Heart left ventricle (tissue), 16 donors: Measurements from ENCODE around the gene HTR1B. TPM values are rescaled to one million over a fixed set of nuclear protein-coding genes. Genes with fewer than 3 reads are reported as not detected.

Experiments
- ATAC-seq, 4 donors: fragments of 200-7000 bp; cut with Tn5 transposase; one replicate each; pipeline ENCODE4 v1.9.1; 2020 to 2022; ENCODE audit warnings: moderate library complexity in 4 of 4, mild to moderate bottlenecking in 3 of 4, moderate number of reproducible peaks in 1 of 4
- DNase-seq, 5 donors: peaks; one replicate each; pipeline ENCODE4 v3.0.0-alpha.2; 2020
- H3K27ac ChIP-seq, 12 donors: fragments of 200-600 bp; sonication (generic) in 4 of 12; one replicate each; pipeline versions ENCODE4 v1.5.0 to v1.8.0; 2016 to 2022; ENCODE audit warnings: mild to moderate bottlenecking in 2 of 12
- H3K27me3 ChIP-seq, 9 donors: fragments of 200-600 bp; sonication (generic) in 2 of 9; one replicate each; pipeline versions ENCODE4 v1.5.1 to v1.8.0; 2016 to 2022; ENCODE audit warnings: mild to moderate bottlenecking in 3 of 9
- H3K36me3 ChIP-seq, 9 donors: fragments of 200-600 bp; sonication (generic) in 2 of 9; one replicate each; pipeline versions ENCODE4 v1.5.0 to v1.8.0; 2018 to 2022; ENCODE audit warnings: mild to moderate bottlenecking in 2 of 9
- H3K4me1 ChIP-seq, 12 donors: fragments of 200-600 bp; sonication (generic) in 4 of 12; one replicate each; pipeline versions ENCODE4 v1.5.0 to v1.8.0; 2016 to 2022; ENCODE audit warnings: mild to moderate bottlenecking in 3 of 12
- H3K4me3 ChIP-seq, 12 donors: fragments of 200-600 bp; sonication (generic) in 4 of 12; one replicate each; pipeline versions ENCODE4 v1.5.0 to v1.8.0; 2017 to 2022; ENCODE audit warnings: mild to moderate bottlenecking in 9 of 12, moderate library complexity in 4 of 12
- H3K9me3 ChIP-seq, 12 donors: fragments of 200-600 bp; sonication (generic) in 4 of 12; one replicate each; pipeline versions ENCODE4 v1.5.0 to v1.8.0; 2016 to 2022; ENCODE audit warnings: mild to moderate bottlenecking in 1 of 12
- POLR2A ChIP-seq, 2 donors: fragments of 450-650 bp; IDR thresholded peaks; one replicate each; pipeline ENCODE4 v1.6.1; 2017; ENCODE audit warnings: antibody characterized with exemption in 2 of 2, mild to moderate bottlenecking in 2 of 2, moderate library complexity in 2 of 2
- WGBS, 4 donors: extraction: QIAGEN DNeasy Blood & Tissue Kit in 2 of 4; methylation state at CpG; one replicate each; pipeline versions ENCODE4 v1.1.5 to v1.1.7; 2013 to 2018; 5-methylcytosine and 5-hydroxymethylcytosine counted together
- intact Hi-C, 10 donors: fragments of 100-400 bp; cut with DNase I; formaldehyde crosslinking; loops; one replicate each; pipeline versions ENCODE4 v1.11.1 to v1.14.2; 2022
- polyA plus RNA-seq, 2 donors: library from polyadenylated mRNA; stranded (reverse); fragments of 200-250 nt; gene quantifications; one replicate each; pipeline ENCODE4 v1.2.3, GENCODE V29; 2013
- total RNA-seq, 9 donors: library from RNA; depleted of rRNA in 2 of 9; stranded (reverse); fragments of >200 nt in 2 of 9; fragmentation: NEBNext Ultra II Directional in 3 of 9; extraction: Animal tissue kit (Norgen Biotek cat#: 25700) in 3 of 9; gene quantifications; one replicate each; pipeline versions ENCODE4 v1.1.0 to v1.2.4, GENCODE V29; 2016 to 2023
- TF ChIP-seq, protein P1 (sequence below), 12 donors: fragments of 200-600 bp; sonication (generic) in 4 of 12; IDR thresholded peaks; one replicate each; pipeline versions ENCODE4 v1.5.0 to v1.8.0; 2018 to 2022; ENCODE audit warnings: antibody characterized with exemption in 12 of 12, mild to moderate bottlenecking in 5 of 12
- donor health status: ischemic (EF 13 %, LVEDD 7.1; RV severe dilation, severe dysfunction).
- donor health status: healthy with polysubstance abuse.
- donor health status: DM: no; HTN: yes; CAD: no.
- donor health status: DM: no; HTN: no; CAD: no.
- donor health status: ischemic (EF 25% LVEDD 6.9; RV normal size, moderate dysfunction).
- donor health status: ischemic (EF 25% LVEDD 5.7; RV mildly dilated, moderate dysfunction).
- donor health status: healthy.
- donor health status: DM: yes; HTN: yes; CAD: no.
- donor health status: ischemic (EF 35%, LVEDD 5.7; RV mildly dilated, moderate dysfunction).
- donor health status: nonischemic (EF 11% LVEDD 7.7; RV severe dilation, severe dysfunction).
- donor health status: DM: yes; HTN: yes; CAD: no.
- donor health status: PGD.
- donor health status: ischemic (EF 29% LVEDD 5.4; RV normal size, mild dysfunction).
- donor health status: nonischemic (EF 23%, LVEDD 6.1; RV moderate dilation, normal function).

The HTR1B gene
- total and polyA plus RNA-seq, 11 donors: 0.03 to 0.10 TPM; not detected in 9

DNA sequence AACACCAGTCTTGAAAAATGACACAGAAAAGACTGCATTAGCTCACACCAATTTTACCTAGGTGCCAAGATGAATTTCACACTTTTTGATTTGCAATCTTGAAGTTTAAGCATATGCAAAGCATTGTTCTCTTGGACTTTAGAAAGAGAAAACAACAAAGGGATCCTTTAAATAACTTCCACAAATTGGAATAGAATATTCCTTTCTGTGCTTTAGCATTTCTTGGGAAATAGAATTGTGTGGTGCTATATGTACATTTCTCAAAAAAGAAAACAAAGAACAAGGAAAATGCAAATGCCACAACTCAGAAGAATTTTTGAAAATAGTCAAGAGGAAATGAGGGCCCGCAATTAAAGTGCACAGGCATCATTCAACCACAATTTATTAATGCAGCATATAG, 17.0 kb downstream of the HTR1B start:
- no peaks in the 10 kb centered on the region for H3K4me1 ChIP-seq
- TF ChIP-seq, protein P1, sequence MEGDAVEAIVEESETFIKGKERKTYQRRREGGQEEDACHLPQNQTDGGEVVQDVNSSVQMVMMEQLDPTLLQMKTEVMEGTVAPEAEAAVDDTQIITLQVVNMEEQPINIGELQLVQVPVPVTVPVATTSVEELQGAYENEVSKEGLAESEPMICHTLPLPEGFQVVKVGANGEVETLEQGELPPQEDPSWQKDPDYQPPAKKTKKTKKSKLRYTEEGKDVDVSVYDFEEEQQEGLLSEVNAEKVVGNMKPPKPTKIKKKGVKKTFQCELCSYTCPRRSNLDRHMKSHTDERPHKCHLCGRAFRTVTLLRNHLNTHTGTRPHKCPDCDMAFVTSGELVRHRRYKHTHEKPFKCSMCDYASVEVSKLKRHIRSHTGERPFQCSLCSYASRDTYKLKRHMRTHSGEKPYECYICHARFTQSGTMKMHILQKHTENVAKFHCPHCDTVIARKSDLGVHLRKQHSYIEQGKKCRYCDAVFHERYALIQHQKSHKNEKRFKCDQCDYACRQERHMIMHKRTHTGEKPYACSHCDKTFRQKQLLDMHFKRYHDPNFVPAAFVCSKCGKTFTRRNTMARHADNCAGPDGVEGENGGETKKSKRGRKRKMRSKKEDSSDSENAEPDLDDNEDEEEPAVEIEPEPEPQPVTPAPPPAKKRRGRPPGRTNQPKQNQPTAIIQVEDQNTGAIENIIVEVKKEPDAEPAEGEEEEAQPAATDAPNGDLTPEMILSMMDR (IDR thresholded peaks at IDR 0.05): no peak
- no peak for TF ChIP-seq POLR2A (IDR thresholded peaks at IDR 0.05)
- WGBS, 4 donors: 91 to 96% (median 94%) methylated on average over 1 of the region's 1 CpG
- ATAC-seq: no peak
- intact Hi-C loops: no loop called here
- H3K36me3 ChIP-seq: no peaks in the 10 kb centered on the region
- no peak overlapping the region for H3K27ac ChIP-seq
- H3K4me3 ChIP-seq: no peak overlapping the region
- no peak for DNase-seq
- no peaks in the 10 kb centered on the region for H3K27me3 ChIP-seq
- H3K9me3 ChIP-seq: peaks cover 0 to 13% (median 0%) of the 10 kb centered on the region in 12 donors

DNA sequence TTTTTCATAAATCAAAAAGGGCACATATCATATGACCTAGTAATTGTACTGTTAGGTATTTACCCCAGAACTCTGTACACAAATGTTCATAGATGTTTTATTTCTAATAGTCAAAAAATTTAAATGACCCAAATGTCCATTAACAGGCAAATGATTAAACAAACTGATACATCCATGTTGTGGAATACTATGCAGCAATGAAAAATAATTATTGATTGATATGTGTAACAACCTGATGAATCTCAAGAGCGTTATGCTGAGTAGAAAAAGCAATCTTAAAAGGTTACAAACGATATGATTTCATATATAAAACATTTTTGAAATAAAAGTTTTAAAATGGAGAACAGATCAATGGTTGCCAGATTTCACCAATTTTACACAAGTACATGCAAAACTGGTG, 18.1 kb downstream of the HTR1B start:
- Histone ChIP-seq H3K4me1 (no peaks in the 10 kb centered on the region), H3K9me3 (peaks cover 0 to 13% (median 0%) of the 10 kb centered on the region in 12 donors), H3K36me3 (no peaks in the 10 kb centered on the region), H3K27ac (no peak overlapping the region), H3K4me3 (no peak overlapping the region), H3K27me3 (no peaks in the 10 kb centered on the region)
- 38 to 62% (median 59%) methylated on average over 2 of the region's 2 CpGs for WGBS, 4 donors
- TF ChIP-seq, protein P1 (IDR thresholded peaks at IDR 0.05): no peak
- no peak for TF ChIP-seq POLR2A (IDR thresholded peaks at IDR 0.05)
- DNase-seq: no peak
- no peak for ATAC-seq
- intact Hi-C loops: no loop called here

DNA sequence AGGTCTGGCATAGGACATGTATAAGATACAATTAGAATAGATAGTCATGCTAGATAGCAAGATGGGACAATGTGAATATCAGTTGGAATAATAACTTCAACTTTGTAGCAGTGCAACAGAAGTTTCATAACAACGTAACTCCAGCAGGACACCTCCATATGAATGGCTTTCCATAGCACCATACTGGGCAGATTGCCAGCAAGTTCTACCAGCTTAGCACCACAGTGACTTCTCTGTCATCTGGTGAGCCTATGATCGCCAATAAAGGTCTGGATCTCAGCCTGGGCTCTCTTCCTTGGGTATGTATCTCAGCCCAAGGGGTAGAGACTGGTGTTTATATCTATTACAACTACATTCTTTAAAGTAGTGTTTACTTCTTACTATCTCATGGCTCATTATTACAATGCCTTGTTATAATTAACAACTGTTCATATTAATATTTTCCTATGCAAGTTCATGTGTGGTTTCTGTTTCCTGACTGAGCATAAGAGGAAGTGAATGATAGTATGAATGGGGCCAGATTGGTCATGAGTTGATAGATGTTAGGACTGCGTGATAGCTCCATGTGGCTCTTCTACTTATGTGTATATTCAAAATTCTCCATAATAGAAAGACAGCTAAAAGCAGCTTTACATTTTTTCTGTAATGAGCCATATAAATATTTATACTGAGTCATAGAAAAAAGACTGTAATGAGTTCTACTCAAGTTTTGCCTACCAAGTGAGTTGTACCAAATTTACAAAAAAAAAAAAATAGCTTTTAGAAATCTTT, 22.9 kb downstream of the HTR1B start:
- no peak for DNase-seq
- 75 to 84% (median 80%) methylated on average over 3 of the region's 3 CpGs for WGBS, 4 donors
- no peak for ATAC-seq
- Histone ChIP-seq H3K9me3 (peaks cover 0 to 13% (median 0%) of the 10 kb centered on the region in 12 donors), H3K27ac (no peak overlapping the region), H3K36me3 (no peaks in the 10 kb centered on the region), H3K27me3 (no peaks in the 10 kb centered on the region), H3K4me1 (no peaks in the 10 kb centered on the region), H3K4me3 (no peak overlapping the region)
- TF ChIP-seq, protein P1 (IDR thresholded peaks at IDR 0.05): no peak
- no peak for TF ChIP-seq POLR2A (IDR thresholded peaks at IDR 0.05)
- intact Hi-C loops: no loop called here

DNA sequence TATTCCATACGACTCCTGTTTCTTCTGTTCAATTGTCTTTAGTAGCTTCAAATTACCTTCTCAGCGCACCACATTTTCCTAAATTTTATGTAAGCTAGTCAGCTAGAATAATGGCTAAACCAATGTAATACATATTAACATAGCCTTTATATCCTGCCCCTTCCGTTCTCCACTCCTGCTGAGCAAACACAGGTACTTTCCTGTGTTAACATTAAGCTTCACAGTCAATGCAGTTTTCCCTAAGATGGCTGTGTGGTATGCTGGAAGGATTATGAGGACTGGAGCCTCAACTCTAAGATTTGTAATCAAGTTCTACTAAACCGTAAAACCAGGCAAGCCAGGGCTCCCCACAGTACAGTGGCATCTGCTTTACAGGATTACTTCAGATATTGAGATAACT, 29.4 kb downstream of the HTR1B start:
- Histone ChIP-seq H3K27me3 (no peaks in the 10 kb centered on the region), H3K4me1 (no peaks in the 10 kb centered on the region), H3K36me3 (no peaks in the 10 kb centered on the region), H3K9me3 (no peaks in the 10 kb centered on the region), H3K27ac (no peak overlapping the region), H3K4me3 (no peak overlapping the region)
- TF ChIP-seq, protein P1 (IDR thresholded peaks at IDR 0.05): no peak
- no peak for TF ChIP-seq POLR2A (IDR thresholded peaks at IDR 0.05)
- no peak for ATAC-seq
- 83 to 90% (median 86%) methylated on average over 4 of the region's 4 CpGs for WGBS, 4 donors
- DNase-seq: no peak
- intact Hi-C loops: no loop called here
